H1 (cell line): ENCODE data around the gene ABCA13.

Source experiments
- CBX8 ChIP-seq: fragments of 300-800, 300-1000 bp; sonication (generic); IDR thresholded peaks from 2 replicates; pipeline ENCODE4 v1.7.1; 2016; ENCODE audit warnings: low read depth, low read length, borderline replicate concordance
- CHD2 ChIP-seq: IDR thresholded peaks from 2 replicates; pipeline ENCODE4 v1.6.1; 2012; ENCODE audit warnings: low read length, improper control_type of control experiment
- CTCF ChIP-seq, 3 experiments: IDR thresholded peaks; 1 replicate in 2 of 3; 2 replicates in 1 of 3; pipeline versions ENCODE4 v1.5.1 to v1.6.1; 2011; ENCODE audit warnings: low read length in 3 of 3, mild to moderate bottlenecking in 3 of 3, inconsistent platforms in 2 of 3, low read depth in 1 of 3, moderate library complexity in 1 of 3; ENCODE audit not compliant: insufficient read depth in 1 of 3; ENCODE audit errors: control extremely low read depth in 1 of 3
- EP300 ChIP-seq, 2 experiments: IDR thresholded peaks; 1 replicate in 1 of 2; 2 replicates in 1 of 2; pipeline ENCODE4 v1.6.1; 2011 to 2012; ENCODE audit warnings: low read depth in 2 of 2, low read length in 2 of 2, mild to moderate bottlenecking in 2 of 2, borderline replicate concordance in 1 of 2, inconsistent platforms in 1 of 2, moderate library complexity in 1 of 2
- EZH2 ChIP-seq: fragments of 200-600 bp; sonication (generic); IDR thresholded peaks from 2 replicates; pipeline ENCODE4 v1.7.1; 2012; ENCODE audit warnings: low read depth, mild to moderate bottlenecking, moderate library complexity, low read length, inconsistent platforms; ENCODE audit not compliant: severe bottlenecking
- GABPA ChIP-seq: IDR thresholded peaks from 2 replicates; pipeline ENCODE4 v1.6.1; 2011; ENCODE audit warnings: mild to moderate bottlenecking, low read length, moderate library complexity, borderline replicate concordance; ENCODE audit not compliant: insufficient read depth
- GTF2F1 ChIP-seq: IDR thresholded peaks from 2 replicates; pipeline ENCODE4 v1.6.1; 2012; ENCODE audit warnings: low read depth, low read length, improper control_type of control experiment, borderline replicate concordance
- HDAC6 ChIP-seq: IDR thresholded peaks from one replicate; pipeline ENCODE4 v1.7.1; 2012; ENCODE audit warnings: low read depth, mild to moderate bottlenecking, inconsistent platforms, low read length, moderate library complexity
- JUND ChIP-seq: IDR thresholded peaks from 2 replicates; pipeline ENCODE4 v1.6.1; 2011; ENCODE audit warnings: mild to moderate bottlenecking, improper control_type of control experiment, low read length
- POLR2A ChIP-seq, 2 experiments: IDR thresholded peaks; 1 replicate in 1 of 2; 2 replicates in 1 of 2; pipeline ENCODE4 v1.6.1; 2011; ENCODE audit warnings: low read depth in 2 of 2, low read length in 2 of 2, mild to moderate bottlenecking in 2 of 2; ENCODE audit errors: control extremely low read depth in 1 of 2
- RFX5 ChIP-seq: IDR thresholded peaks from 2 replicates; pipeline ENCODE4 v1.6.1; 2011; ENCODE audit warnings: low read depth, low read length, improper control_type of control experiment, borderline replicate concordance
- SIN3A ChIP-seq, 2 experiments: IDR thresholded peaks in 1 of 2; conservative IDR thresholded peaks in 1 of 2; 2 replicates each; pipeline ENCODE4 v1.6.1; 2011 to 2012; ENCODE audit warnings: low read length in 2 of 2, improper control_type of control experiment in 1 of 2, low read depth in 1 of 2, mild to moderate bottlenecking in 1 of 2
- ZNF274 ChIP-seq: IDR thresholded peaks from 2 replicates; pipeline ENCODE4 v1.7.0; 2012; ENCODE audit warnings: low read length, borderline replicate concordance; ENCODE audit errors: extremely low read depth

DNA sequence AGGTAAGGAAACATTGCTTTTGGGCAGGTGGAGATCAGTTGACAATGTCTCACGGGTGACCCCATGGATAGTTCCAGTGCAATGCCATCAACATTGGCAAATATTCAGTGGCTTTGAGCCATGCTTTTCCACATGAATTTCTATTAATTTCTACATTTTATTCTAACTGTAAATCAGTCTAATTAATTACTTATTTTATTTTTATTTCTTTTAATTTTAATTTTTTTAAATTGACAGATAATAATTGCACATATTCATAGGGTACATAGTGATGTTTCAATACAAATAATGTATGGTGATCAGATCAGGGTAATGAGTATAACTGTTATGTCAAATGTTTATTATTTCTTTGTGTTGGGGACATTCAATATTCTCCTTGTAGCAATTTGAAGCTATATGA, 3.8 kb downstream of the ABCA13 start:
- TF ChIP-seq CTCF (IDR thresholded peaks at IDR 0.05; ENCODE audit: control extremely low read depth in 1 of 3, insufficient read depth in 1 of 3, low read depth in 1 of 3, low read length in 3 of 3): no peak
- TF ChIP-seq EZH2: no peak
- no peak for TF ChIP-seq RFX5
- no peak for TF ChIP-seq EP300 (IDR thresholded peaks at IDR 0.05; ENCODE audit: borderline replicate concordance in 1 of 2, low read depth in 2 of 2, low read length in 2 of 2)
- TF ChIP-seq JUND: no peak
- TF ChIP-seq POLR2A (IDR thresholded peaks at IDR 0.05; ENCODE audit: control extremely low read depth in 1 of 2, low read depth in 2 of 2, low read length in 2 of 2): no peak
- TF ChIP-seq ZNF274: no peak
- no peak for TF ChIP-seq GTF2F1
- TF ChIP-seq CBX8: no peak
- no peak for TF ChIP-seq HDAC6
- TF ChIP-seq CHD2: no peak
- no peak for TF ChIP-seq SIN3A (conservative IDR thresholded peaks at IDR 0.05 in 1 of 2, IDR thresholded peaks at IDR 0.05 in 1 of 2; ENCODE audit: low read depth in 1 of 2, low read length in 2 of 2)
- no peak for TF ChIP-seq GABPA
